Aorta (tissue), 5 donors: ENCODE data around the gene SPPL3. TPM values are rescaled to one million over a fixed set of nuclear protein-coding genes. Genes with fewer than 3 reads are reported as not detected.

Experiments used
- ATAC-seq: fragments of 200-7000 bp; cut with Tn5 transposase; one replicate; pipeline ENCODE4 v1.9.1; 2022; ENCODE audit warnings: moderate library complexity; ENCODE audit not compliant: low FRiP score
- DNase-seq, 2 donors: peaks; one replicate each; pipeline ENCODE4 v3.0.0-alpha.2; 2020
- H3K27ac ChIP-seq, 2 donors: one replicate each; pipeline ENCODE4 v1.5.1; 2013; ENCODE audit warnings: low read length in 2 of 2, mild to moderate bottlenecking in 2 of 2, moderate library complexity in 2 of 2, control low read depth in 1 of 2, inconsistent platforms in 1 of 2, low read depth in 1 of 2
- H3K27me3 ChIP-seq, 2 donors: one replicate each; pipeline ENCODE4 v1.6.1; 2013; ENCODE audit warnings: control low read depth in 1 of 2, low read length in 1 of 2, mild to moderate bottlenecking in 1 of 2, moderate library complexity in 1 of 2; ENCODE audit not compliant: insufficient read depth in 2 of 2, control insufficient read depth in 1 of 2
- H3K36me3 ChIP-seq, 2 donors: one replicate each; pipeline ENCODE4 v1.6.1; 2013; ENCODE audit warnings: control low read depth in 1 of 2, low read length in 1 of 2, mild to moderate bottlenecking in 1 of 2; ENCODE audit not compliant: insufficient read depth in 2 of 2, control insufficient read depth in 1 of 2
- H3K4me1 ChIP-seq, 2 donors: one replicate each; pipeline ENCODE4 v1.6.1; 2013; ENCODE audit warnings: low read length in 2 of 2, control low read depth in 1 of 2, mild to moderate bottlenecking in 1 of 2, moderate library complexity in 1 of 2; ENCODE audit not compliant: insufficient read depth in 2 of 2, control insufficient read depth in 1 of 2
- H3K4me3 ChIP-seq, 2 donors: one replicate each; pipeline ENCODE4 v1.5.1; 2013; ENCODE audit warnings: low read length in 2 of 2, control low read depth in 1 of 2, mild to moderate bottlenecking in 1 of 2
- H3K9me3 ChIP-seq: one replicate; pipeline ENCODE4 v1.6.1; 2013; ENCODE audit warnings: mild to moderate bottlenecking, low read length; ENCODE audit not compliant: control insufficient read depth
- WGBS, 2 donors: extraction: QIAGEN DNeasy Blood & Tissue Kit; methylation state at CpG; one replicate each; pipeline ENCODE4 v1.1.7; 2013; 5-methylcytosine and 5-hydroxymethylcytosine counted together
- intact Hi-C, 2 donors: fragments of 100-400 bp; cut with DNase I; formaldehyde crosslinking; loops; one replicate each; pipeline versions ENCODE4 v1.14.2 to v1.15.0; 2022
- polyA plus RNA-seq, 2 donors: library from polyadenylated mRNA; stranded (reverse); fragments of 200-250 nt; gene quantifications; one replicate each; pipeline ENCODE4 v1.2.3, GENCODE V29; 2013
- total RNA-seq, 2 donors: library from RNA; stranded (reverse); fragmentation: NEBNext Ultra II Directional; extraction: Animal tissue kit (Norgen Biotek cat#: 25700); gene quantifications; one replicate each; pipeline ENCODE4 v1.2.1, GENCODE V29; 2021
- donor health status: healthy with polysubstance abuse.
- donor health status: Bipolar disorder and iron deficiency.
- donor health status: DM: no; HTN: no; CAD: no.
- donor health status: DM: no; HTN: no; CAD: no.
- donor health status: DM: yes; HTN: yes; CAD: no.

The SPPL3 gene
- total and polyA plus RNA-seq, 4 donors: 5.4 to 48.9 (median 27.4) TPM

- Histone ChIP-seq H3K36me3 (no peaks in the 10 kb centered on the region), H3K4me1 (no peaks in the 10 kb centered on the region), H3K27ac (no peak overlapping the region), H3K4me3 (no peak overlapping the region), H3K27me3 (no peaks in the 10 kb centered on the region), H3K9me3 (no peaks in the 10 kb centered on the region)
- intact Hi-C loops: no loop called here
- ATAC-seq: no peak
- no peak for DNase-seq
- WGBS, 2 donors: 95 to 97% methylated on average over 2 of the region's 2 CpGs
Measured at GRCh38 chr12:120791669-120792176, 112.4 kb downstream of the SPPL3 start.

DNA sequence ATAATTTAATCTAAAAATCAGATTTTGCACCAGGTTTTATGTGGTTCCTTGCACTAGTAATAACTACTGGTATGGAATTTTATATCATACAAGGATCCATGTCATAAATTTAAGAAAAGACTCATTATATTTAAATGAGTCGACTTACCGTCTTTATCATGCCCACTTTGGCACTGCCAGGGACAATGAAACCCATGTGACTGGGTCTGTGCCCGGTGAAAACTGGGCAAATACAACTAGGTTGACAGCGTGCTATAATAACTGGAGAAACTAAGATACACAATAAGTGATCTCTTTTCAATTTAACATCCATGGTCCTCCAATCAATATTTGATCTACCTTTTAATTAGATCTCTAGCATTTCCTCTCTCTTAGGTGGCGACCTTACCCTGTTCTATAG is 114.0 kb downstream of the SPPL3 start:
- H3K4me3 ChIP-seq: no peak overlapping the region
- 55 to 59% methylated on average over 5 of the region's 5 CpGs for WGBS, 2 donors
- H3K36me3 ChIP-seq: no peaks in the 10 kb centered on the region
- intact Hi-C loops: no loop called here
- ATAC-seq (no peak), DNase-seq (no peak)
- no peaks in the 10 kb centered on the region for H3K9me3 ChIP-seq
- no peaks in the 10 kb centered on the region for H3K27me3 ChIP-seq
- no peak overlapping the region for H3K27ac ChIP-seq
- no peaks in the 10 kb centered on the region for H3K4me1 ChIP-seq

DNA sequence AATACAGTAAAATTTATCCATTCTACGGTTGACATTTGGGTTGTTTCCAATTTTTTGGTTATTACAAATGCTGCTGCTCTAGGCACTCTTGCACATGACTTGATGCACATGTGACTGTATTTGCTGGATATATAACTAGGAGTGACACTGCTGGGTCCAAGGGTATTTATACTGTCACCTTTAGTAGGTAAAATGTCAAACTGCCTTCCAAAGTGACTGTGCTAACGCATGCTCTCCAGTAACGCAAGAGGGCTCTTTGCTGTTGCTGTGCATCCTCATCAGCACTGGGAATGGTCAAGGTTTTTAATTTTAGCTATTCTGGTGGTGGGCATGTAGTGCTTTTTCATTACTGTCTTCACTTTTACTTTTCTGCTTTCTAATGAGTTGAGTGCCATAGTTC is 116.3 kb downstream of the SPPL3 start:
- Histone ChIP-seq H3K36me3 (peaks cover 4% of the 10 kb centered on the region in 2 donors), H3K27me3 (no peaks in the 10 kb centered on the region), H3K4me3 (no peak overlapping the region), H3K27ac (no peak overlapping the region), H3K9me3 (no peaks in the 10 kb centered on the region), H3K4me1 (no peaks in the 10 kb centered on the region)
- 87 to 90% methylated on average over 3 of the region's 3 CpGs for WGBS, 2 donors
- DNase-seq (no peak), ATAC-seq (no peak)
- intact Hi-C loops: no loop called here

DNA sequence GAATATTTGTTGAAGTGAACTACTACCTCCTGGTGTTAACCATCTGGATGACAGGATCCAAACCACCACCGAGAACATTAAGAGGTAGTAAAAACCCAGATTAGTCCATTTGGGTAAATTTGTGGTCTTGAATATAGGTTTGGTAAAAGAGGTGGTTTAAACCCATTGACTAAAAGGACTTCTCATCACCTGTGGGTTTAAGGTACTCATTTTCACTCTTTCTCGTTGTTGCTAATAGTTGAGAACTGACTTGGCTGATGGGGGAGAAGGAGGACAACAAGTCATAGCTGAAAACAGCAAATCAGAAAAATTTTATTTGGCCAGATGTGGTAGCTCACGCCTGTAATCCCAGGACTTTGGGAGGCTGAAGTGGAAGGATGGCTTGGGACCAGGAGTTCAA is 119.4 kb downstream of the SPPL3 start:
- Histone ChIP-seq H3K4me3 (no peak overlapping the region), H3K9me3 (no peaks in the 10 kb centered on the region), H3K4me1 (no peaks in the 10 kb centered on the region), H3K27me3 (no peaks in the 10 kb centered on the region), H3K36me3 (peaks cover 4 to 9% of the 10 kb centered on the region in 2 donors), H3K27ac (no peak overlapping the region)
- 93 to 95% methylated on average over 3 of the region's 3 CpGs for WGBS, 2 donors
- intact Hi-C loops: no loop called here
- DNase-seq (no peak), ATAC-seq (no peak)

DNA sequence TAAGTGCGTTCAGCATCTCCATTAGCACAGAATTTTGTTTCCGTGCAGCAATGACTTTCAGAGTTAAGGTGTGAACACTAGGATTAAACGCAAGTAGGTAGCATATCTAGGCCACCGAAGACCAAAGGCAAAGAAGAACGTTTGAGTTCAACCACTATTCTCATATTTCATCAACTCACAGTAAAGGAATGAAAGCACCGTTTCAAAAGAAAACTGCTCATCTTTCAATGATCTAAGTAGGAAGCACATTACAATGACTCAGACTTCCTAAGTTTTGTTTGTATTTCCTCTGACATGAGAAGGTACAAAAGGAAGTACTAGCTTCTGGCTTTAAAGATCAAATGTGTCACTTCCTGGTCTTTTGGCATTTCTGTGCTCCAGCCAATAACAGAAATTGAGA is 121.0 kb downstream of the SPPL3 start:
- DNase-seq (no peak), ATAC-seq (no peak)
- Histone ChIP-seq H3K36me3 (peaks cover 4 to 10% of the 10 kb centered on the region in 2 donors), H3K27me3 (no peaks in the 10 kb centered on the region), H3K4me1 (no peaks in the 10 kb centered on the region), H3K27ac (no peak overlapping the region), H3K9me3 (no peaks in the 10 kb centered on the region), H3K4me3 (no peak overlapping the region)
- WGBS, 2 donors: 80% methylated on average over 6 of the region's 6 CpGs
- intact Hi-C loops: no loop called here

GRCh38 chr12:120775862-120776552 is 128.2 kb downstream of the SPPL3 start:
- no peak for DNase-seq
- WGBS, 2 donors: 86 to 89% methylated on average over 7 of the region's 7 CpGs

GRCh38 chr12:120774169-120774916 is 129.8 kb downstream of the SPPL3 start:
- no peak for ATAC-seq
- H3K27me3 ChIP-seq: no peaks in the 10 kb centered on the region
- no peak overlapping the region for H3K4me3 ChIP-seq
- intact Hi-C loops: no loop called here
- no peaks in the 10 kb centered on the region for H3K9me3 ChIP-seq
- WGBS, 2 donors: 84 to 88% methylated on average over 7 of the region's 7 CpGs
- peaks cover 0 to 8% of the 10 kb centered on the region in 2 donors for H3K36me3 ChIP-seq
- no peaks in the 10 kb centered on the region for H3K4me1 ChIP-seq
- no peak for DNase-seq
- no peak overlapping the region for H3K27ac ChIP-seq

More at GRCh38 chr12:120775862-120776552, 128.2 kb downstream of the SPPL3 start:
- Histone ChIP-seq H3K4me1 (no peaks in the 10 kb centered on the region), H3K36me3 (peaks cover 0 to 8% of the 10 kb centered on the region in 2 donors), H3K4me3 (no peak overlapping the region), H3K27ac (no peak overlapping the region), H3K27me3 (no peaks in the 10 kb centered on the region), H3K9me3 (no peaks in the 10 kb centered on the region)
- ATAC-seq: no peak
- intact Hi-C loops: no loop called here

GRCh38 chr12:120771097-120771496 is 133.1 kb downstream of the SPPL3 start:
- no peak for ATAC-seq
- no peaks in the 10 kb centered on the region for H3K4me1 ChIP-seq
- peaks cover 0 to 6% of the 10 kb centered on the region in 2 donors for H3K36me3 ChIP-seq
- 77 to 79% methylated on average over 11 of the region's 11 CpGs for WGBS, 2 donors
- H3K9me3 ChIP-seq: no peaks in the 10 kb centered on the region
- H3K4me3 ChIP-seq: no peak overlapping the region
- DNase-seq: no peak
- H3K27me3 ChIP-seq: no peaks in the 10 kb centered on the region
- no peak overlapping the region for H3K27ac ChIP-seq
- intact Hi-C loops: no loop called here
